ENCODE data around the gene FAM184B.

- no peak for TF ChIP-seq CTCF (IDR thresholded peaks at IDR 0.05; ENCODE audit: poor library complexity, severe bottlenecking)
- TF ChIP-seq EZH2 (IDR thresholded peaks at IDR 0.05; ENCODE audit: borderline replicate concordance, insufficient read depth, low read length, poor library complexity, severe bottlenecking), result no peak
- no peak for TF ChIP-seq POLR2AphosphoS5 (IDR thresholded peaks at IDR 0.05)
- TF ChIP-seq RAD21 (conservative IDR thresholded peaks at IDR 0.05), result no peak
- TF ChIP-seq, protein P1, sequence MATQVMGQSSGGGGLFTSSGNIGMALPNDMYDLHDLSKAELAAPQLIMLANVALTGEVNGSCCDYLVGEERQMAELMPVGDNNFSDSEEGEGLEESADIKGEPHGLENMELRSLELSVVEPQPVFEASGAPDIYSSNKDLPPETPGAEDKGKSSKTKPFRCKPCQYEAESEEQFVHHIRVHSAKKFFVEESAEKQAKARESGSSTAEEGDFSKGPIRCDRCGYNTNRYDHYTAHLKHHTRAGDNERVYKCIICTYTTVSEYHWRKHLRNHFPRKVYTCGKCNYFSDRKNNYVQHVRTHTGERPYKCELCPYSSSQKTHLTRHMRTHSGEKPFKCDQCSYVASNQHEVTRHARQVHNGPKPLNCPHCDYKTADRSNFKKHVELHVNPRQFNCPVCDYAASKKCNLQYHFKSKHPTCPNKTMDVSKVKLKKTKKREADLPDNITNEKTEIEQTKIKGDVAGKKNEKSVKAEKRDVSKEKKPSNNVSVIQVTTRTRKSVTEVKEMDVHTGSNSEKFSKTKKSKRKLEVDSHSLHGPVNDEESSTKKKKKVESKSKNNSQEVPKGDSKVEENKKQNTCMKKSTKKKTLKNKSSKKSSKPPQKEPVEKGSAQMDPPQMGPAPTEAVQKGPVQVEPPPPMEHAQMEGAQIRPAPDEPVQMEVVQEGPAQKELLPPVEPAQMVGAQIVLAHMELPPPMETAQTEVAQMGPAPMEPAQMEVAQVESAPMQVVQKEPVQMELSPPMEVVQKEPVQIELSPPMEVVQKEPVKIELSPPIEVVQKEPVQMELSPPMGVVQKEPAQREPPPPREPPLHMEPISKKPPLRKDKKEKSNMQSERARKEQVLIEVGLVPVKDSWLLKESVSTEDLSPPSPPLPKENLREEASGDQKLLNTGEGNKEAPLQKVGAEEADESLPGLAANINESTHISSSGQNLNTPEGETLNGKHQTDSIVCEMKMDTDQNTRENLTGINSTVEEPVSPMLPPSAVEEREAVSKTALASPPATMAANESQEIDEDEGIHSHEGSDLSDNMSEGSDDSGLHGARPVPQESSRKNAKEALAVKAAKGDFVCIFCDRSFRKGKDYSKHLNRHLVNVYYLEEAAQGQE (IDR thresholded peaks at IDR 0.05; ENCODE audit: borderline replicate concordance), result no peak
- TF ChIP-seq SMC3 (conservative IDR thresholded peaks at IDR 0.05; ENCODE audit: poor library complexity), result no peak
- no peak for TF ChIP-seq TAF1 (IDR thresholded peaks at IDR 0.05; ENCODE audit: low read depth)
- no peak for TF ChIP-seq EP300 (conservative IDR thresholded peaks at IDR 0.05; ENCODE audit: poor library complexity, severe bottlenecking)
Measured at GRCh38 chr4:17583276-17583675, 198.1 kb downstream of the FAM184B start.

Data from neural cell (in vitro differentiated cells).